Hematopoietic multipotent progenitor cell treated with erythropoietin and hydrocortisone succinate and interleukin-3 and kit ligand, for 17 days (in vitro differentiated cells): ENCODE results near the gene DIP2B.
"Not testable (repeated sequence)": the region's sequence is repeated elsewhere in the genome, so short reads cannot be mapped to it uniquely, and the experiment has no call there.

ENCODE experiments used
- DNase-seq: peaks from one replicate; pipeline ENCODE4 v3.0.0-alpha.2; 2015; ENCODE audit warnings: low spot score

DIP2B gene

GRCh38 chr12:50520416-50521207, 15.8 kb downstream of the DIP2B start:
- no peak for DNase-seq

DNA sequence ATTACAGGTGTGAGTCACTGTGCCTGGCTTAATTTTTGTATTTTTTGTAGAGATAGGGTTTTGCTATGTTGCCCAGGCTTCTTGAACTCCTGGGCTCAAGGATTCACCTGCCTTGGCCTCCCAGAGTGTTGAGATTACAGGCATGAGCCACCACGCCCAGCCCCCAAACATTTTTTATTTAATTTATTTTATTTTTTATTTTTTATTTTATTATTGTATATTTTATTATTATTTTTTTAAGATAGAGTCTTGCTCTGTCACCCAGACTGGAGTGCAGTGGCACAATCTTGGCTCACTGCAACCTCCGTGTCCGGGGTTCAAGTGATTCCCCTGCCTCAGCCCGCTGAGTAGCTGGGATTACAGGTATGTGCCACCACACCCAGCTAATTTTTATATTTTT, 17.0 kb downstream of the DIP2B start:
- not testable (repeated sequence) for DNase-seq

- no peak for DNase-seq
Observed at GRCh38 chr12:50523772-50524171, 19.0 kb downstream of the DIP2B start.

DNA sequence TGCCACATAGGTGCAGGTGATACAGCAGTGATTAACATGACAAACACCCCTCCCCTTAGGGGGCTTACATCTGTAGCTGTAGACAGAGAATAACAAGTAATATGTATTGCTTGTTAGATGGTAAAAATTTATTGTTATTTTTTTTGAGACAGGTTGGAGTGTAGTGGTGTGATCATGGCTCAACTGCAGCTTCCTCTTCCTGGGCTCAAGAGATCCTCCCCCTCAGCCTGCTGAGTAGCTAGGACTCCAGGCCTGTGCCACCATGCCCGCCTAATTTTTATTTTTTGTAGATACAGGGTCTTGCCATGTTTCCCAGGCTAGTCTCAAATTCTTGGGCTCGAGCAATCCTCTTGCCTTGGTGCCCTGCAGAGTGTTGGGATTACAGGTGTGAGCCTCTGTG, 19.8 kb downstream of the DIP2B start:
- DNase-seq, result no peak

- no peak for DNase-seq
Observed at GRCh38 chr12:50525422-50525821, 20.6 kb downstream of the DIP2B start.

DNA sequence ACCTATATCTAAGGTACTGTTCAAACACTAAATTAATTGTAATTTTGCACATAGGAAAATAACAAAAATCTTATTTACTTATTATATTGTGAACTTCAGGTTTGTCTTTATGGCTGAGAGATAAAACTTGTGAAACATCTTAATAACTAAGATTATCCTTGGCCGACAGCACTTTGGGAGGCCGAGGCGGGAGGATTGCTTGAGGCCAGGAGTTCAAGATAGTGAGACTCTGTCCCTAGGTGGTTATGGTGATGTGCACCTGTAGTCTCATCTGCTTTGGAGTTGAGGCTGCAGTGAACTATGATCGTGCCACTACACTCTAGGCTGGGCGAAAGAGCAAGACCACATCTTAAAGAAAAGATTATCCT, 22.6 kb downstream of the DIP2B start:
- no peak for DNase-seq

GRCh38 chr12:50528800-50529199, 24.0 kb downstream of the DIP2B start:
- DNase-seq, result no peak

- no peak for DNase-seq
Observed at GRCh38 chr12:50529345-50529744, 24.6 kb downstream of the DIP2B start.

DNA sequence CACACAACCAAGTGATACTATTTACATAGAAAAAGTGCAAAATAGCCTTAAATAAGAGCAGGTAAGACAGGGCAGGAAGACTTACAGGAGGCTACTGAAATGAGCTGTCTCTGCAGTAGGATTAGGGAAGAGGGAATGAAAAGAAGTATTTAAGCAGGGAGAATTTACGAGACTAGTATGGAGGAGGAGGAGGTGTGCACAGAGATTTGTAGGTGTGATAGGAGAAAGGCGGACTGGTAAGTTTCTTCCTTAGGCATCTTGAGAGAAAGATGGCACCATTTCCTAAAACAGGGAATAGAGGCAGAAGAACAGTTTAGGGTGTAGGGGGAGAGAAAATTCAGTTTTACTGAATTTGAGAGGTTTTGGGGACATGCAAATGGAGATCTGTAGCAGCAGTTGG, 25.7 kb downstream of the DIP2B start:
- no peak for DNase-seq

DNA sequence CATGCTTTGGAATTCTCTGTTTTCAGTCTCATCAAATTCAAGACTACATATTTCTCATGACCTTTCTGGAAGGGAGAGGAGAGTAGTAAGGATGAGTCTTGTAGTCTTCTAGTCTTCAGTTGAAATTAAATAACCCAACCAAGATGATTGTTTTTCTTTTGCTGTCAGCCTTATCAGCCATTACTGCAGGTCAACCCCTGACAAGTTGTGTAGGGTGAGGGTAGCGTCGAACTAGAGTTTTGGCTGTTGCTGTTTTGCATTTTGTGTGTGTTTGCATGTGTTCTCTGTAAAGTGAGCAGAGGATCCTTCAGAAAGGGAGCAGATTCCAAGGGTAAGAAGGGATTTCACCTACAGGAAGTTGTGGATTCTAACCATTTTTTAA, 28.4 kb downstream of the DIP2B start:
- no peak for DNase-seq

DNA sequence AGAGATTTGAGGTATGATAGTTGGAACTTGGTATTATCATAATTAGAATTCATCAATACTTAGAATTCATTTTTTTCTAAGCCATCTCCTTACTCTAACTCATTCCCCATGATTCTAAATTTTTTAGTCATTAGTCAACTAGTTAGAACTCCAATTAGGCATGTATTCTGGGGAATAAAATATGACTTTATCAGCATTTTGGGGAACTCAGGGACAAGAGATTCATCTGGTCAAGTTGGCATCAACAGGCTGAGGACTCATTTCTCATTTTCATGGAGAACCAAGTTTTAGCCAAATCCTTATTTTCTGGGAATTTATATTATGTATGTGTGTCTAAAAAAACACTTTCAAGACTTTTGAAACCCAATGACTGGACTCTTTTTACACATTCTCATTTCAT, 29.2 kb downstream of the DIP2B start:
- no peak for DNase-seq

GRCh38 chr12:50536831-50537537, 32.2 kb downstream of the DIP2B start:
- no peak for DNase-seq

DNA sequence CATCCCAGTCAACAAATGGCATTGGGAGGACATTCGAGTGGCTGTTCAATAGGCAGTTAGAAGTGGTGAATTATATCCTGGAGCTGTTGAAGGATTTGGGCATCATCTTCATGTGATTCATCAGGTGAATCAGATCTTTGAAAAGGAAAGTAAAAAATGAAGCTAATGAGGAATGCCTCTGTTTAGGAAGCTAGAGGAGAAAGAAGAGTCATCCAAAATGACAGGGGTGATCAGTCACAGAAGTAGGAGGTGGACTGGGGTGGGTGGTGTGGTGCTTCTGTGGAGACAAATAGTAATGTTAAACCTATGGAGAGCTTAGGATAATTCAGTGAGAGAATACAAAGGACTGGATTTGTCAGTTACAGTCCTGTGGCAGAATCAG, 32.7 kb downstream of the DIP2B start:
- no peak for DNase-seq

DNA sequence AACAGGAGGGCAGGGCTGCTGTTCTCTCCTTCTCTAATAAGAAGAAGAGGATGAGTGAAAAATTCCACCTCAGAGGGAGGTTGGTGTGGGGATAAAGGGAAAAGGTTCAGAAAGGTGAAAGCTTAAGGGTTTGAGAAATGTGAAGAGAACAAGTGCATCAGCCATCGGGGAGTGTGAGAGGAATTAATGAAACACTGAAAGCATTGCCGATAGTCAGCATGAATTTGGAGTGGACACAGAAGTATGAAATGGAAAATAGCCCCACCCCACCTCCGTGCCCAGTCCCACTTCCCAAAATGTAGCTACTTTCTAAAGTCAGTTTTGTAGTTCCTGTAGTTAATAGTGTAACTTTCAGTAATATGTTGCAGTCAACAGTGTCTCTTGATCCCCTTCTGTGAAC, 33.4 kb downstream of the DIP2B start:
- no peak for DNase-seq

- no peak for DNase-seq
Observed at GRCh38 chr12:50541139-50541538, 36.4 kb downstream of the DIP2B start.

DNA sequence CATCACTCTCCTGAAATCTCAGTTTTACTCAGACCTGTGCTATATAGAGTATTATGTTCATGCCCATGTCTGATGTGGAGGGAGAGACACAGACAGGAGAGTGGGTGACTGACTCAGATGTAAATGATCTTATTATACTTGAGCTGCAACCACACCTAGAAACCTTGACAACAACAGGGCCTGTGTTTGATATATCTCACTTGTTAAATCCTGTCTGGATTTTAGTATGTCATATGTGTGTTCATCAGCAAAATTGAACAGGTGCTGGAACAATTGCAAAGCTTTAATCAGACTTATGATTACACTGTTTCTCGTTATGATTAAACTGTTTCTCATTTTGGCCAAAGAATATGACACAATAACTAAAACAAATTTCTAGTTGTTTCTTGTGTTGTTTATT, 37.7 kb downstream of the DIP2B start:
- DNase-seq, result no peak

DNA sequence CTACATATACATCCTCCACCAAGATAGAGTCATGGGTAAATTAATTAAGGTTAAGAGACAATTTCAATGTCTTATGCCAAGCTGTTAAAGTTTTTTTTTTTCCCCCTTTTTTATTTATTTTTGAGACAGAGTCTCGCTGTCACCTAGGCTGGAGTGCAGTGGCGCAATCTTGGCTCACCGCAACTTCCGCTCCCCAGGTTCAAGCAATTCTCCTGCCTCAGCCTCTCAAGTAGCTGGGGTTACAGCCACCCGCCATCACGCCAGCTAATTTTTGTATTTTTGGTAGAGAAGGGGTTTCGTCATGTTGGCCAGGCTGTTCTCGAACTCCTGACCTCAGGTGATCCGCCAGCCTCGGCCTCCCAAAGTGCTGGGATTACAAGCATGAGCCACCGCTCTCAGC, 38.4 kb downstream of the DIP2B start:
- not testable (repeated sequence) for DNase-seq

DNA sequence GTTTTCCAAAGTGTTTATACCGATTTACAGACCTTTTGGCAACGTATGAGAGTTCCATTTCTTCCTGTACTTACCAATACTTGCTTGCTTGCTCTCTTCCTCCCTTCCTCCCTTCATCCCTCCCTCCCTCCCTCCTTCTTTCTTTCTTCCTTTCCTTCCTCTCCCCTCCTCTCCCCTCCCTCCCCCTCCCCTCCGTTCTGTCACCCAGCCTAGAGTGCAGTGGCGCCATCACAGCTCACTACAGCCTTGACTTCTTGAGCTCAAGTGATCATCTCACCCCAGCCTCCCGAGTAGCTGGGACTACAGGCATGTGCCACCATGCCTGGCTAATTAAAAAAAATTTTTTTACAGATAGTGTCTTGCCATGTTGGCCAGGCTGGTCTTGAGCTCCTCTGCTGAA, 40.4 kb downstream of the DIP2B start:
- DNase-seq, result no peak

GRCh38 chr12:50545786-50546185, 41.0 kb downstream of the DIP2B start:
- no peak for DNase-seq

GRCh38 chr12:50546441-50547318, 41.9 kb downstream of the DIP2B start:
- no peak for DNase-seq

DNA sequence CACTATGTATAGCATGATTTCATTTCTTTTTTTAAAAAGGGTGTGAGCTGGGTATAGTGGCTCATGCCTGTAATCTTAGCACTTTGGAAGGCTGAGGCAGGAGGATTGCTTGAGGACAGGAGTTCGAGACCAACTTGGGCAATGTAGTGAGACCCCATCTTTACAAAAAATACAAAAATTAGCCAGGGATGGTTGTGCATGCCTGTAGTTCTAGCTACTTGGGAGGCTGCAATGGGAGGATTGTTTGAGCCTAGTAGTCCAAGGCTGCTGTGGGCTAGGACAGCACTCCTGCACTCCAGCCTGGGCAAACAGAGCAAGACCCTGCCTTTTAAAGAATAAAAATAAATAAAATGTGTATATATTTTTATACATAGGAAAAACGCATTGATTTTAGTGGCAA, 43.0 kb downstream of the DIP2B start:
- no peak for DNase-seq

GRCh38 chr12:50549885-50550284, 45.1 kb downstream of the DIP2B start:
- no peak for DNase-seq
